Mesendoderm (in vitro differentiated cells): ENCODE measurements around the gene HAPLN1.

Source experiments
- DNase-seq: peaks from one replicate; pipeline ENCODE4 v3.0.0; 2013
- H2AK5ac ChIP-seq: 2 replicates; pipeline ENCODE4 v1.6.1; 2013; ENCODE audit warnings: low read length, inconsistent platforms
- H2BK120ac ChIP-seq: 2 replicates; pipeline ENCODE4 v1.6.1; 2013; ENCODE audit warnings: low read depth, mild to moderate bottlenecking, low read length, moderate library complexity, mixed read lengths
- H2BK15ac ChIP-seq: replicated peaks from 2 replicates; pipeline ENCODE4 v1.6.1; 2013; ENCODE audit warnings: low read depth, mild to moderate bottlenecking, moderate library complexity
- H2BK5ac ChIP-seq: 2 replicates; pipeline ENCODE4 v1.6.1; 2013; ENCODE audit warnings: low read length, inconsistent platforms
- H3K18ac ChIP-seq: 2 replicates; pipeline ENCODE4 v1.6.1; 2013; ENCODE audit warnings: mild to moderate bottlenecking, low read length, mixed read lengths
- H3K23ac ChIP-seq: one replicate; pipeline ENCODE4 v1.6.1; 2013; ENCODE audit warnings: low read length
- H3K27ac ChIP-seq: 2 replicates; pipeline ENCODE4 v1.5.1; 2013; ENCODE audit warnings: low read depth, mild to moderate bottlenecking, inconsistent platforms, low read length, moderate library complexity
- H3K27me3 ChIP-seq: 2 replicates; pipeline ENCODE4 v1.6.1; 2013; ENCODE audit warnings: low read length, control low read depth, mild to moderate bottlenecking, inconsistent platforms; ENCODE audit not compliant: insufficient read depth, poor library complexity
- H3K36me3 ChIP-seq: 2 replicates; pipeline ENCODE4 v1.6.1; 2013; ENCODE audit warnings: low read length, inconsistent platforms; ENCODE audit not compliant: control insufficient read depth, insufficient read depth
- H3K4ac ChIP-seq: one replicate; pipeline ENCODE4 v1.6.1; 2013; ENCODE audit warnings: low read depth, mild to moderate bottlenecking, low read length, moderate library complexity
- H3K4me1 ChIP-seq: 2 replicates; pipeline ENCODE4 v1.6.1; 2013; ENCODE audit warnings: low read depth, low read length, inconsistent platforms; ENCODE audit not compliant: control insufficient read depth
- H3K4me2 ChIP-seq: 2 replicates; pipeline ENCODE4 v1.6.1; 2013; ENCODE audit warnings: low read length
- H3K4me3 ChIP-seq: 2 replicates; pipeline ENCODE4 v1.5.1; 2013; ENCODE audit warnings: mild to moderate bottlenecking, low read length
- H3K56ac ChIP-seq: one replicate; pipeline ENCODE4 v1.6.1; 2013; ENCODE audit warnings: low read length
- H3K79me1 ChIP-seq: 2 replicates; pipeline ENCODE4 v1.6.1; 2013; ENCODE audit warnings: low read length, inconsistent platforms
- H3K79me2 ChIP-seq: 2 replicates; pipeline ENCODE4 v1.6.1; 2013; ENCODE audit warnings: mild to moderate bottlenecking, low read length; ENCODE audit not compliant: control insufficient read depth, insufficient read depth
- H3K9ac ChIP-seq: 2 replicates; pipeline ENCODE4 v1.6.1; 2013; ENCODE audit warnings: low read length, inconsistent platforms
- H4K5ac ChIP-seq: one replicate; pipeline ENCODE4 v1.6.1; 2013; ENCODE audit warnings: low read length
- H4K8ac ChIP-seq: one replicate; pipeline ENCODE4 v1.6.1; 2013; ENCODE audit warnings: low read depth, mild to moderate bottlenecking, control low read depth, low read length, moderate library complexity
- WGBS: extraction: QIAGEN DNeasy Blood & Tissue Kit; methylation state at CpG from one replicate; pipeline ENCODE4 v1.1.7; 2013; ENCODE audit warnings: low lambda C conversion rate, missing lambda C conversion rate; ENCODE audit not compliant: insufficient coverage; ENCODE audit errors: extremely low coverage; 5-methylcytosine and 5-hydroxymethylcytosine counted together

HAPLN1 gene

DNA sequence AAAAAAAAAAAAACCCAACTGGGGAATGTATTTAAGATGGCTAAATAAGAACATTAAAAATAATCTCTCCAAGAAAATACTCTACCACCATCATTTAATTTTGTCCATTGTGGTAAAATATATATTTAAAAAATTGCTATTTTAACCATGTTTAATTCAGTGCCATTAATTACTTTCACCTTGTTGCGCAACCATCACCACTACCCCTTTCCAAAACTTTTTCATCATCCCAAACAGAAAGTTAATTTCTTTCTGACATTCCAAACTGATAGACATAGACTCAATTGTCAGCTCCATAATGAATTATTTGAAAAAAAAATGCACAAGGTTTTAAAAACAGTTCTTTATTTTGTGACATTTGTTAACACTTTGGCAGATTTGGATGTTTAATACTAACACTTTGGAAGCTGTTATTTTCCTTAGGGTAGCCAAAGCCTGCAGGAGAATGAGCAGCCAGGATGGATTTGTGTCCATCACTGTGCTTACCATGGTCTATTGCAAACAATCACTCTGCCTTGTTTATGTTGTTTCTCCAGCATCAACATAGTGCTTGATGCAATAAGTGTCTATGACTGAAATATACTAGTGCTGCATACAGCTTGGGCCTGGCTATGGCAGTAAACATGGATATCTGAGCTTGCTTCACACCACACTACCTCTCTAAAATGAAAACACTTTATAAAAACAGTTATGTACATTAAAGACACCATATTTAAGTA, 62.7 kb downstream of the HAPLN1 start:
- Histone ChIP-seq H3K4ac (no peak overlapping the region), H3K4me3 (no peak overlapping the region), H3K56ac (no peak overlapping the region), H2BK5ac (no peak overlapping the region), H3K18ac (no peak overlapping the region), H3K79me2 (no peaks in the 10 kb centered on the region), H3K79me1 (no peaks in the 10 kb centered on the region), H3K27me3 (no peaks in the 10 kb centered on the region), H3K4me2 (no peak overlapping the region), H2BK15ac (no peak overlapping the region), H3K9ac (no peak overlapping the region), H3K4me1 (no peaks in the 10 kb centered on the region), H2BK120ac (no peak overlapping the region), H4K8ac (no peak overlapping the region), H4K5ac (no peak overlapping the region), H3K23ac (no peak overlapping the region), H3K36me3 (no peaks in the 10 kb centered on the region), H3K27ac (no peak overlapping the region), H2AK5ac (no peak overlapping the region)
- WGBS = 100% methylated on average over 1 of the region's 1 CpG
- no peak for DNase-seq

DNA sequence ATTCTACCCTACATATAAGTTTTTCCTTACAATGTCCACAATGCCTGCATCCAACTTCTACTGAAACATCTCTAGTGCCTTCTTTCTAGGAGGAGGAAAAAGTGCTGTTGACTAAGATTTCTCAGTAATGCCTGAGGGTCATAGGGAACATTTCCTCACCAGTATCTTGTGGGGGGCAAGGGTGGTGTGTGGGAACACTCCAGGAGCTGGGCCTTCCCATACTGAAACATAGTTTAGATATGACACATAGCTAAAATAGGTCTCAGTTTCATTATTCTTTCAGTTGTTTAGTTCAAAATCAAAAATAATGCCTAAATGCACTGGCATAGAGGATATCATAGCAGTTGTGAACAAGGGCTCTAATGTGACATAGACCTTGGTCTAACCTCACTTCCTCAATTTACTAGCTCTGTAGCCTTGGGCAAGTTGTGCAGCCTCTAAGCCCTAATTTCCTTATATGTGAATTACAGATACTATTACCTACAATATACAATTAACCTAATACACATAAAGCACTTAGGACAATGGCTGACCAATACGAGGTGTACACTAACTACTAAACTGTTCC, 66.1 kb downstream of the HAPLN1 start:
- Histone ChIP-seq H4K8ac (no peak overlapping the region), H3K36me3 (no peaks in the 10 kb centered on the region), H3K79me1 (no peaks in the 10 kb centered on the region), H2AK5ac (no peak overlapping the region), H3K4ac (no peak overlapping the region), H3K4me1 (no peaks in the 10 kb centered on the region), H2BK5ac (no peak overlapping the region), H3K79me2 (no peaks in the 10 kb centered on the region), H3K4me3 (no peak overlapping the region), H3K23ac (no peak overlapping the region), H3K56ac (no peak overlapping the region), H4K5ac (no peak overlapping the region), H3K18ac (no peak overlapping the region), H3K27ac (no peak overlapping the region), H3K27me3 (no peaks in the 10 kb centered on the region), H3K4me2 (no peak overlapping the region), H2BK120ac (no peak overlapping the region), H3K9ac (no peak overlapping the region), H2BK15ac (no peak overlapping the region)
- no peak for DNase-seq
- WGBS = no CpG with 5 or more reads among the region's 1 CpG

DNA sequence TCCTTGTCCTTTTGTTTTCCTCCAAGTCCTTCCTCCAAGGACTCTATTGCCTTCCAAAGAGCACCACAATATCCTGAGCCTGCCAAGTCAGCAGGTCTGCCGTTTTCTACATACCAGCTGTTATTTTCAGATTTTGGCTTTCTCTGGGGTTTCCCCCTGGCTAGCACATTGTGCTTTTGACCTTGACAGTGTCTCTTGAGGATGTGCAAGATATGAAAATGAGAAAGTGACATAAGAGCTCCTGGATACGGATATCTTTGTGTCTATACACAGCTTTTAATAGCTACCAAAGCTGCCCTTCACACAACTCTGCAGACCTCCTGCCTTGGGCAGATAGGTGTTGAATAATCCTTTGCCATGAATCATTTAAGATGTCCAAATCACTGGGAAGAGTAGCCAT, 67.0 kb downstream of the HAPLN1 start:
- Histone ChIP-seq H3K27me3 (no peaks in the 10 kb centered on the region), H3K36me3 (no peaks in the 10 kb centered on the region), H3K4ac (no peak overlapping the region), H3K27ac (no peak overlapping the region), H2AK5ac (no peak overlapping the region), H3K23ac (no peak overlapping the region), H3K18ac (no peak overlapping the region), H4K8ac (no peak overlapping the region), H2BK15ac (no peak overlapping the region), H3K4me3 (no peak overlapping the region), H3K4me2 (no peak overlapping the region), H3K9ac (no peak overlapping the region), H4K5ac (no peak overlapping the region), H2BK5ac (no peak overlapping the region), H3K79me2 (no peaks in the 10 kb centered on the region), H3K79me1 (no peaks in the 10 kb centered on the region), H3K4me1 (no peaks in the 10 kb centered on the region), H3K56ac (no peak overlapping the region), H2BK120ac (no peak overlapping the region)
- WGBS = no CpG with 5 or more reads among the region's 2 CpGs
- no peak for DNase-seq

DNA sequence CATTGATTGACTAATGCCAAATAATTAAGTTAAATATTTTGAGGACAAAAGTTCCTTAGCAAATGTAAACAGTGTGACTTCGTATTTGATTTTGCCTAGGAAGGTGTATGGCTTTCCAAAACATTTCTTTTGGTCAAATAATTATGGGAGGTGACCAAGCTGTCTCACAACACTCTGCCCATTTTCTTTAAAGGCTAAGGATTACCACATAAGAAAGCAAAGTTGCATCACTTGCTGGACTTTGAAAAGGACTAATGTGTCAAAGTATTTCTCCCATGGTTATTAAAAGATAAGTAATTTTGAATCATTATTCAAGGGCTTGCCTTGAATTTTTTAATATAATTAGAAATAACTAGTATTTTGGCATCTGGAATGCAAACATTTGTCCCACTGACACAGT, 74.7 kb downstream of the HAPLN1 start:
- Histone ChIP-seq H3K23ac (no peak overlapping the region), H3K18ac (no peak overlapping the region), H3K27me3 (no peaks in the 10 kb centered on the region), H4K8ac (no peak overlapping the region), H3K79me1 (no peaks in the 10 kb centered on the region), H3K4me3 (no peak overlapping the region), H3K4ac (no peak overlapping the region), H2AK5ac (no peak overlapping the region), H3K4me1 (no peaks in the 10 kb centered on the region), H2BK120ac (no peak overlapping the region), H3K36me3 (no peaks in the 10 kb centered on the region), H3K56ac (no peak overlapping the region), H3K4me2 (no peak overlapping the region), H3K9ac (no peak overlapping the region), H4K5ac (no peak overlapping the region), H3K27ac (no peak overlapping the region), H2BK5ac (no peak overlapping the region), H2BK15ac (no peak overlapping the region), H3K79me2 (no peaks in the 10 kb centered on the region)
- DNase-seq = no peak
- no CpG with 5 or more reads among the region's 1 CpG for WGBS

DNA sequence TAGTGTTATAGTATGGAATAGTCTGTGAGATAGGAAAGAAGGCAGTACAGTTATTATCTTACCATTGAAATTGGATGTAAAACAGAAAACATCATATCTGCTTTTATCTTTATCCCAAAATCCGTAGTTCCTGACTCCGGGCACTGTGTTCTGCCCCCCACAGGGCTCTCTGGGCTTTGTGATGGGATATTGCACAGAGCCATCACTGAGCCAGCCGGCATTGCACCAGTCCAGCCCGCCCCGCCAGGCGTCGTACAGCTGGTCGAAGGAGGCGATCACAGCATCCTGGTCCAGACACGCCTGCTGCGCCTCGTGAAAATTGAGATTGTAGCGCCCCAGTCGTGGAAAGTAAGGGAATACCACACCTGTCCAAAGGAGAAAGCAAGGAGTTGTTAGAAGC, 76.4 kb downstream of the HAPLN1 start:
- no peaks in the 10 kb centered on the region for H3K36me3 ChIP-seq
- H3K4ac ChIP-seq = no peak overlapping the region
- no peaks in the 10 kb centered on the region for H3K79me2 ChIP-seq
- no peak overlapping the region for H2BK120ac ChIP-seq
- H3K79me1 ChIP-seq = no peaks in the 10 kb centered on the region
- WGBS = no CpG with 5 or more reads among the region's 14 CpGs
- no peak overlapping the region for H3K27ac ChIP-seq
- no peak for DNase-seq
- H3K9ac ChIP-seq = no peak overlapping the region
- no peak overlapping the region for H3K56ac ChIP-seq
- H4K8ac ChIP-seq = no peak overlapping the region
- H3K23ac ChIP-seq = no peak overlapping the region
- H3K4me3 ChIP-seq = no peak overlapping the region
- no peak overlapping the region for H3K4me2 ChIP-seq
- H2BK15ac ChIP-seq = no peak overlapping the region
- H3K27me3 ChIP-seq = no peaks in the 10 kb centered on the region
- no peaks in the 10 kb centered on the region for H3K4me1 ChIP-seq
- no peak overlapping the region for H2AK5ac ChIP-seq
- H3K18ac ChIP-seq = no peak overlapping the region
- H2BK5ac ChIP-seq = no peak overlapping the region
- no peak overlapping the region for H4K5ac ChIP-seq

DNA sequence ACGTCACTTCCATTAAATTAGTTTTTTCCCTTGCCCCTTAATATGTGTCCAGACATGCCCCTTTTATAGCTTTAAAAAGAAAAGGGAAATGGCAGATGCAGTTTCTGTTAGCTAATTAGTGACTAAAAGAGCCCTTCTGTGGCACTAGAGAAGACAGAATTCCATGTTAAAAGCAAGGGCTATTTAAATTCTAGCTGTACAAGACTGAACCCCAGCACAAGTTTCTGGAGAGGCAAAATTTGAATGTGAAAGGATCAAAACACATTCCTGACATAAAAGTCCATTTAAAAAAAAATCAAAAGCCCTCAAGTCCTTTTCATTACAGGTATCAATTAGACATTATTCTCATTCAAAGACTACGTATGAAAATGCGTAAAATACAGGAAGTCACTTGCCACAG, 78.7 kb downstream of the HAPLN1 start:
- Histone ChIP-seq H3K4me2 (no peak overlapping the region), H4K5ac (no peak overlapping the region), H3K18ac (no peak overlapping the region), H3K27me3 (no peaks in the 10 kb centered on the region), H3K79me2 (no peaks in the 10 kb centered on the region), H3K23ac (no peak overlapping the region), H2AK5ac (no peak overlapping the region), H3K79me1 (no peaks in the 10 kb centered on the region), H2BK15ac (no peak overlapping the region), H3K4ac (no peak overlapping the region), H2BK5ac (no peak overlapping the region), H3K27ac (no peak overlapping the region), H3K56ac (no peak overlapping the region), H3K9ac (no peak overlapping the region), H3K4me3 (no peak overlapping the region), H4K8ac (no peak overlapping the region), H3K4me1 (no peaks in the 10 kb centered on the region), H2BK120ac (no peak overlapping the region), H3K36me3 (no peaks in the 10 kb centered on the region)
- DNase-seq = no peak
- no CpG with 5 or more reads among the region's 3 CpGs for WGBS
